H9 (cell line): Measurements from ENCODE around the gene APOB. TPM values are rescaled to one million over a fixed set of nuclear protein-coding genes. Genes with fewer than 3 reads are reported as not detected.

Source experiments
- DNase-seq: peaks from one replicate; pipeline ENCODE4 v3.0.0-alpha.2; 2017
- H2AFZ ChIP-seq: one replicate; pipeline ENCODE4 v1.6.1; 2013; ENCODE audit warnings: mild to moderate bottlenecking, low read length, control low read depth, moderate library complexity
- H2AK5ac ChIP-seq: 2 replicates; pipeline ENCODE4 v1.6.1; 2013; ENCODE audit warnings: low read length, control low read depth, mixed read lengths; ENCODE audit not compliant: insufficient read length
- H2BK120ac ChIP-seq: one replicate; pipeline ENCODE4 v1.6.1; 2013; ENCODE audit warnings: low read depth, mild to moderate bottlenecking, low read length, control low read depth, inconsistent platforms; ENCODE audit not compliant: poor library complexity, severe bottlenecking
- H2BK12ac ChIP-seq: 2 replicates; pipeline ENCODE4 v1.6.1; 2013; ENCODE audit warnings: low read length, control low read depth, mixed read lengths, low read depth; ENCODE audit not compliant: insufficient read length
- H2BK15ac ChIP-seq: 2 replicates; pipeline ENCODE4 v1.6.1; 2013; ENCODE audit warnings: low read depth, low read length, control low read depth
- H2BK20ac ChIP-seq: one replicate; pipeline ENCODE4 v1.6.1; 2013; ENCODE audit warnings: low read depth, mild to moderate bottlenecking, low read length, control low read depth, inconsistent platforms; ENCODE audit not compliant: poor library complexity, severe bottlenecking
- H2BK5ac ChIP-seq: 2 replicates; pipeline ENCODE4 v1.6.1; 2013; ENCODE audit warnings: low read length, control low read depth, mixed read lengths; ENCODE audit not compliant: insufficient read length
- H3K14ac ChIP-seq: 2 replicates; pipeline ENCODE4 v1.6.1; 2013; ENCODE audit warnings: low read length, control low read depth; ENCODE audit not compliant: insufficient read depth
- H3K18ac ChIP-seq: 2 replicates; pipeline ENCODE4 v1.6.1; 2013; ENCODE audit warnings: low read depth, mild to moderate bottlenecking, mixed read lengths, low read length, control low read depth; ENCODE audit not compliant: insufficient read length
- H3K23ac ChIP-seq: 2 replicates; pipeline ENCODE4 v1.6.1; 2013; ENCODE audit warnings: low read length, control low read depth, mixed read lengths, low read depth; ENCODE audit not compliant: insufficient read length
- H3K23me2 ChIP-seq: 2 replicates; pipeline ENCODE4 v1.6.1; 2013; ENCODE audit warnings: low read depth, mild to moderate bottlenecking, mixed read lengths, low read length, control low read depth; ENCODE audit not compliant: insufficient read length, poor library complexity, severe bottlenecking
- H3K27ac ChIP-seq: 2 replicates; pipeline ENCODE4 v1.5.1; 2013; ENCODE audit warnings: low read length, control low read depth, mixed read lengths, low read depth; ENCODE audit not compliant: insufficient read length
- H3K27me3 ChIP-seq: 2 replicates; pipeline ENCODE4 v1.6.1; 2013; ENCODE audit warnings: low read length, control low read depth, inconsistent platforms; ENCODE audit not compliant: insufficient read depth
- H3K4ac ChIP-seq: 2 replicates; pipeline ENCODE4 v1.6.1; 2013; ENCODE audit warnings: low read depth, mild to moderate bottlenecking, control low read depth, inconsistent platforms, low read length, moderate library complexity
- H3K4me1 ChIP-seq: 2 replicates; pipeline ENCODE4 v1.6.1; 2013; ENCODE audit warnings: low read length, control low read depth, inconsistent platforms; ENCODE audit not compliant: insufficient read depth
- H3K4me2 ChIP-seq: 2 replicates; pipeline ENCODE4 v1.6.1; 2013; ENCODE audit warnings: low read length, control low read depth, mixed read lengths; ENCODE audit not compliant: insufficient read length, insufficient read depth
- H3K56ac ChIP-seq: 2 replicates; pipeline ENCODE4 v1.6.1; 2013; ENCODE audit warnings: low read depth, mild to moderate bottlenecking, mixed read lengths, low read length, control low read depth; ENCODE audit not compliant: insufficient read length
- H3K79me1 ChIP-seq: 2 replicates; pipeline ENCODE4 v1.6.1; 2013; ENCODE audit warnings: low read depth, mild to moderate bottlenecking, moderate library complexity, low read length, control low read depth, inconsistent platforms; ENCODE audit not compliant: insufficient read depth, poor library complexity, severe bottlenecking
- H3K79me2 ChIP-seq: 2 replicates; pipeline ENCODE4 v1.6.1; 2013; ENCODE audit warnings: low read length, control low read depth, inconsistent platforms; ENCODE audit not compliant: insufficient read depth
- H3K9ac ChIP-seq: 2 replicates; pipeline ENCODE4 v1.6.1; 2013; ENCODE audit warnings: low read length, control low read depth, mixed read lengths; ENCODE audit not compliant: insufficient read length; ENCODE audit errors: extremely low read depth
- H3K9me3 ChIP-seq: one replicate; pipeline ENCODE4 v1.6.1; 2013; ENCODE audit warnings: low read depth, low read length, inconsistent platforms; ENCODE audit not compliant: control insufficient read depth
- H3T11ph ChIP-seq: one replicate; pipeline ENCODE4 v1.6.1; 2013; ENCODE audit warnings: mild to moderate bottlenecking, low read length, control low read depth, inconsistent platforms
- H4K20me1 ChIP-seq: one replicate; pipeline ENCODE4 v1.6.1; 2013; ENCODE audit not compliant: control insufficient read depth, insufficient read length, insufficient read depth
- H4K5ac ChIP-seq: 2 replicates; pipeline ENCODE4 v1.6.1; 2013; ENCODE audit warnings: low read depth, mild to moderate bottlenecking, mixed read lengths, low read length, control low read depth; ENCODE audit not compliant: insufficient read length
- H4K8ac ChIP-seq: replicated peaks from 2 replicates; pipeline ENCODE4 v1.6.1; 2013; ENCODE audit warnings: low read length, control low read depth, mixed read lengths, low read depth; ENCODE audit not compliant: insufficient read length
- H4K91ac ChIP-seq: 2 replicates; pipeline ENCODE4 v1.6.1; 2013; ENCODE audit warnings: low read depth, mild to moderate bottlenecking, moderate library complexity, mixed read lengths, low read length, control low read depth; ENCODE audit not compliant: insufficient read length
- H3K27ac Mint-ChIP-seq, 3 experiments: 2 replicates in 2 of 3; 3 replicates in 1 of 3; pipeline ENCODE4 v1.8.0; 2020 to 2021; ENCODE audit warnings: mixed read lengths in 3 of 3, mild to moderate bottlenecking in 1 of 3, moderate library complexity in 1 of 3
- H3K27me3 Mint-ChIP-seq: 2 replicates; pipeline ENCODE4 v1.8.0; 2021; ENCODE audit warnings: low read depth, mild to moderate bottlenecking, moderate library complexity, mixed read lengths
- H3K36me3 Mint-ChIP-seq, 3 experiments: 2 replicates in 2 of 3; 3 replicates in 1 of 3; pipeline ENCODE4 v1.8.0; 2020 to 2021; ENCODE audit warnings: low read depth in 3 of 3, mixed read lengths in 3 of 3; ENCODE audit not compliant: insufficient read depth in 1 of 3
- H3K4me1 Mint-ChIP-seq, 2 experiments: 2 replicates each; pipeline ENCODE4 v1.8.0; 2020; ENCODE audit warnings: mixed read lengths in 2 of 2
- H3K4me3 Mint-ChIP-seq, 2 experiments: 2 replicates in 1 of 2; 3 replicates in 1 of 2; pipeline ENCODE4 v1.8.0; 2020 to 2021; ENCODE audit warnings: mild to moderate bottlenecking in 2 of 2, mixed read lengths in 2 of 2, moderate library complexity in 1 of 2
- H3K9me3 Mint-ChIP-seq, 2 experiments: 2 replicates in 1 of 2; 3 replicates in 1 of 2; pipeline ENCODE4 v1.8.0; 2020; ENCODE audit warnings: mild to moderate bottlenecking in 2 of 2, mixed read lengths in 2 of 2, moderate library complexity in 1 of 2
- CTCF ChIP-seq: fragments of 200-600 bp; sonication (generic); conservative IDR thresholded peaks from 3 replicates; pipeline ENCODE4 v1.8.0; 2021; ENCODE audit warnings: antibody characterized with exemption, mild to moderate bottlenecking
- WGBS: extraction: QIAGEN DNeasy Blood & Tissue Kit; methylation state at CpG from one replicate; pipeline ENCODE4 v1.1.7; 2013; ENCODE audit warnings: missing lambda C conversion rate, low lambda C conversion rate, mixed read lengths; ENCODE audit not compliant: insufficient read length; ENCODE audit errors: extremely low coverage; 5-methylcytosine and 5-hydroxymethylcytosine counted together
- total RNA-seq: library from RNA; stranded (reverse); gene quantifications from 2 replicates; pipeline ENCODE4 v1.2.1, GENCODE V29; 2021

Gene APOB
- total RNA-seq, 1 experiment from 2014 or later: 0.26 TPM

GRCh38 chr2:20972792-20973565 lies 70.9 kb downstream of the APOB start:
- H2BK120ac ChIP-seq: no peak overlapping the region
- no peak overlapping the region for H3K9ac ChIP-seq
- H3K27ac ChIP-seq: no peak overlapping the region
- no peak overlapping the region for H2BK15ac ChIP-seq
- no peak overlapping the region for H2BK5ac ChIP-seq
- no peak overlapping the region for H3K4me2 ChIP-seq
- no peaks in the 10 kb centered on the region for H3K9me3 Mint-ChIP-seq
- no peak overlapping the region for H3K18ac ChIP-seq
- H2AFZ ChIP-seq: no peak overlapping the region
- H3K4ac ChIP-seq: no peak overlapping the region
- no peak for TF ChIP-seq CTCF
- H3K27ac Mint-ChIP-seq: no peak overlapping the region
- H3K9me3 ChIP-seq: no peaks in the 10 kb centered on the region
- no peaks in the 10 kb centered on the region for H3K79me1 ChIP-seq
- no peak overlapping the region for H3K14ac ChIP-seq
- H3K27me3 Mint-ChIP-seq: no peaks in the 10 kb centered on the region; the same call in none of the 2 replicates
- H3K56ac ChIP-seq: no peak overlapping the region
- no peak overlapping the region for H4K8ac ChIP-seq
- H3K27me3 ChIP-seq: peaks cover 2% of the 10 kb centered on the region; the same call in 1 of the 2 replicates
- no peak overlapping the region for H2AK5ac ChIP-seq
- H2BK12ac ChIP-seq: no peak overlapping the region
- H3K4me1 Mint-ChIP-seq: no peaks in the 10 kb centered on the region
- H3K4me1 ChIP-seq: no peaks in the 10 kb centered on the region
- no peak overlapping the region for H3K4me3 Mint-ChIP-seq
- no peaks in the 10 kb centered on the region for H4K20me1 ChIP-seq
- no peaks in the 10 kb centered on the region for H3K79me2 ChIP-seq
- DNase-seq: no peak
- WGBS: no CpG with 5 or more reads among the region's 2 CpGs
- H3K36me3 Mint-ChIP-seq: no peaks in the 10 kb centered on the region
- H3K23ac ChIP-seq: no peak overlapping the region
- no peak overlapping the region for H4K91ac ChIP-seq
- H2BK20ac ChIP-seq: no peak overlapping the region
- no peak overlapping the region for H4K5ac ChIP-seq
- H3K23me2 ChIP-seq: no peaks in the 10 kb centered on the region
- H3T11ph ChIP-seq: no peak overlapping the region
